Fibroblast of mammary gland (primary cell): ENCODE results near the gene UQCR11.

Experiments used
- DNase-seq: peaks from one replicate; pipeline ENCODE4 v3.0.0-alpha.2; 2010; ENCODE audit warnings: low read depth
- H3K4me3 ChIP-seq: 2 replicates; pipeline ENCODE4 v1.5.1; 2011; ENCODE audit warnings: low read depth, mild to moderate bottlenecking, low read length, moderate library complexity; ENCODE audit not compliant: control insufficient read depth
- TF ChIP-seq, protein P1 (sequence below): conservative IDR thresholded peaks from 2 replicates; pipeline ENCODE4 v1.5.1; 2011; ENCODE audit warnings: low read depth, low read length, inconsistent platforms; ENCODE audit not compliant: control insufficient read depth, insufficient read depth

UQCR11 gene

DNA sequence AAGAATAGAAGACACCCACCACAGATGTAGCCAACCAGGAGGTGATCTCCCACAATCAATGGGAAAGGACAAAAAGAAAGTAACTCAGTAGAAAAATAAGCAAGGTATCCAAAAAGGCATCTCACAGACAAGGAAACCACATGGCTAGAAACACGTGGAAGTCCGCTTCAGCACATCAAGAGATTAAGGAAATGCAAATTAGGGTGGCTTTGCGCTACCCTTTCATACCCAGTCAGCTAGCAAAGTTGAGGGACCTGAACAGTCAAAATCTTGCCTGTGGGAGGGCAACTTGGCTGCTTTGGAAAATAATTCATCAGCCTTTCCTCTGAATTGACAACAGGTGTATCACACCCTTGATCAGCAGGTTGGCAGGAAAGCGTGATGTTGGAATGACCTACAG is 11.6 kb upstream of the UQCR11 start:
- no peak for DNase-seq
- H3K4me3 ChIP-seq: no peak overlapping the region
- TF ChIP-seq, protein P1, sequence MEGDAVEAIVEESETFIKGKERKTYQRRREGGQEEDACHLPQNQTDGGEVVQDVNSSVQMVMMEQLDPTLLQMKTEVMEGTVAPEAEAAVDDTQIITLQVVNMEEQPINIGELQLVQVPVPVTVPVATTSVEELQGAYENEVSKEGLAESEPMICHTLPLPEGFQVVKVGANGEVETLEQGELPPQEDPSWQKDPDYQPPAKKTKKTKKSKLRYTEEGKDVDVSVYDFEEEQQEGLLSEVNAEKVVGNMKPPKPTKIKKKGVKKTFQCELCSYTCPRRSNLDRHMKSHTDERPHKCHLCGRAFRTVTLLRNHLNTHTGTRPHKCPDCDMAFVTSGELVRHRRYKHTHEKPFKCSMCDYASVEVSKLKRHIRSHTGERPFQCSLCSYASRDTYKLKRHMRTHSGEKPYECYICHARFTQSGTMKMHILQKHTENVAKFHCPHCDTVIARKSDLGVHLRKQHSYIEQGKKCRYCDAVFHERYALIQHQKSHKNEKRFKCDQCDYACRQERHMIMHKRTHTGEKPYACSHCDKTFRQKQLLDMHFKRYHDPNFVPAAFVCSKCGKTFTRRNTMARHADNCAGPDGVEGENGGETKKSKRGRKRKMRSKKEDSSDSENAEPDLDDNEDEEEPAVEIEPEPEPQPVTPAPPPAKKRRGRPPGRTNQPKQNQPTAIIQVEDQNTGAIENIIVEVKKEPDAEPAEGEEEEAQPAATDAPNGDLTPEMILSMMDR: no peak

DNA sequence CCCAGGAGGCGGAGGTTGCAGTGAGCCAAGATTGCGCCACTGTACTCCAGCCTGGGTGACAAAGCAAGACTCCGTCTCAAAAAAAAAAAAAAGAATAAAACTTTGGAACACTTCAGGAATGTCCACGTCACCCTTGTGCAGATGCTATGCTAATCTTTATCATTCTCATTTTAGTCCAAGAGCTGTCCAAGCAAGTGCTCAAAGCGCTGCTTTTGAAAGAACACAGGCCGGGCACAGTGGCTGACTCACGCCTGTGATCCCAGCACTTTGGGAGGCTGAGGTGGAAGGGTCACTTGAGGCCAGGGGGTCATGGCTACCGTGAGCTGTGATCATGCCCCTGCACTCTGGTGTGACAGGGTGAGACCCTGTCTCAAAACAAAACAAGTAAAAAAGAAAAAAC is 11.1 kb upstream of the UQCR11 start:
- TF ChIP-seq, protein P1: no peak
- no peak overlapping the region for H3K4me3 ChIP-seq
- peak; percentile 85 for DNase-seq

DNA sequence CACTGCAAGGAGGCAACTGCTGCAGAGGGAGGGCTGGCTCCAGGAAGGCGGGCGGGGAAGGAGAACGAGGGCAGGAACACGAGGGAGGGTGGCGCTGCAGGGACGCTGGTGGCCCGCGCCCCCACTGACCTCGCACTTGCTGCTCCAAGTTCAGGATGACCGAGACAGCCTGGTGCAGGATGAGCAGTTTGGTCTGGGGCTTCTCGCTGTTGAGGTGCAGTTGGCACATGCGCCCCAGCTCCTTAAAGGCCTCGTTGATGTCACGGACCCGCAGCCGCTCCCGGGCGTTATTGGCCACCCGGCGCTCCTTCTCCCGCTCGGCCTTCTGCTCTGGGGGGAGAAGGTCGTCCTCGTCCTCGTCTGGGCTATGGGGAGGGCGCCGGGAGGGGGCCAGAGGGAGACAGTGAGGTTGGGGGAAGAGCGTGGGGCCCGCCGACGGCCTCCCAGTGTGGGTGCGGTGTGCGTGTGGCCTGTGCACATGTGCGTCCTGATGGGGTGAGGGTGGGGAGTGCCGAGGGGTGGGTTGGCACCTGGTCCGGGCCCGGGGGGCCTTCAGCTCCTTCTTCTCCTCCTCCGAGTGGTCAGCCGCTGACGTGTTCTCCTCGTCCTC is 10.0 kb upstream of the UQCR11 start:
- TF ChIP-seq, protein P1: no peak
- DNase-seq: no peak
- H3K4me3 ChIP-seq: no peak overlapping the region

DNA sequence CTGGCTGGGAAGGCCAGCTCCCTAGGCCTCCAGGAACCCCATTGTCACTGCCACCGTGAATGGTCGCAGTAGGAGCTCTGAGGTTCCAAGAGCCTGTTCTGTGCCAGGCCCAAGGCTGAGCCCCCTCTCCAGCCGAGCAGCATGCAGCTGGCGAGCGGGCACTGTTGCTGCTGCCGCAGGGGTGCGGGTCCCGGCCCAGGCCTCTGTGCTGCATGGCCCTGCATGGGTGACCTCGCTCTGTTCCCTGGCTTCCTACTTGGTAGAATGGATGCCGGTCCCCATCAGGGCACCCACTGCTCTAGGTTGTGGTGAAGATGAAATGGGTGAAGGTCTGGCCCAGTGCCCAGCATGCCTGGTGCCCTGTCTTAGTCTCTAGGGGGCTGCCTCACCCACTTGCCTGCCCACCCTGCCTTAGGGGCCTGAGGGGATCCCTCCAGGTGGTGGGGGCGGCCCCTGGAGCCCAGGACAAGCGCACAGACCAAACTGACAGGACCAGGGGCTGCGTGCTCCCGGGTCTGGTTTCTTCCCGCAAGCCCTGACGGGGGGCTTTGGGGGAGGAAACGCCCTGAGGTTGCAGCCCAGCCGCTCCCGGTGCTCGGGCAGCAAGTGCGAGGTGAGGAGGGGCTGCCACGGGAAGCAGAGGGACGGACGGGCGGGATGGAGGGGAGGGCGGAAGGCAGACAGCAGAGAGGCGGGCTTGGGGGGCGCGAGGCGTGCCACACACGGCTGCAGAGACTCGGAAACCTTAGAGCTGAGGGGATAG is 8.7 kb upstream of the UQCR11 start:
- no peak for DNase-seq
- TF ChIP-seq, protein P1: no peak
- H3K4me3 ChIP-seq: no peak overlapping the region

DNA sequence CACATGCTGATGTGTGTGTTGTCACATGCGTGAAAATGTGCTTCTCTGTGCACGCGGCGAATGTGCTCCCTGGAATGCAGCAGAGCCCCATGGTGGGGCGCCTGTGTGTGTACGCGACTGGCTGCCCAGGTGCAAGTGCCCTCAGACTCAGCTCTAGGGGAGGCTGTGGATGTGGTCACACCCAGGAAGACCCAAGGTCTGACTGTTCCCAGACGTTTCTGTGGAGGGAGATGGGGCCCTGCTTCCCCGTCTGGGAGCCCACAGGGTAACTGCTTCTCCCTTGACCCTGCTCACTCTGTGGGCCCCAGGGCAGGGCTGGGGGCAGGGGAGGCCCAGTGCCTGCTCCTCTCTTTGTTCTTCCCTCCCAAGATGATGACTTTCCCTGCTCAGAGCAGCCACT is 7.9 kb upstream of the UQCR11 start:
- no peak for DNase-seq
- TF ChIP-seq, protein P1: no peak
- H3K4me3 ChIP-seq: no peak overlapping the region

DNA sequence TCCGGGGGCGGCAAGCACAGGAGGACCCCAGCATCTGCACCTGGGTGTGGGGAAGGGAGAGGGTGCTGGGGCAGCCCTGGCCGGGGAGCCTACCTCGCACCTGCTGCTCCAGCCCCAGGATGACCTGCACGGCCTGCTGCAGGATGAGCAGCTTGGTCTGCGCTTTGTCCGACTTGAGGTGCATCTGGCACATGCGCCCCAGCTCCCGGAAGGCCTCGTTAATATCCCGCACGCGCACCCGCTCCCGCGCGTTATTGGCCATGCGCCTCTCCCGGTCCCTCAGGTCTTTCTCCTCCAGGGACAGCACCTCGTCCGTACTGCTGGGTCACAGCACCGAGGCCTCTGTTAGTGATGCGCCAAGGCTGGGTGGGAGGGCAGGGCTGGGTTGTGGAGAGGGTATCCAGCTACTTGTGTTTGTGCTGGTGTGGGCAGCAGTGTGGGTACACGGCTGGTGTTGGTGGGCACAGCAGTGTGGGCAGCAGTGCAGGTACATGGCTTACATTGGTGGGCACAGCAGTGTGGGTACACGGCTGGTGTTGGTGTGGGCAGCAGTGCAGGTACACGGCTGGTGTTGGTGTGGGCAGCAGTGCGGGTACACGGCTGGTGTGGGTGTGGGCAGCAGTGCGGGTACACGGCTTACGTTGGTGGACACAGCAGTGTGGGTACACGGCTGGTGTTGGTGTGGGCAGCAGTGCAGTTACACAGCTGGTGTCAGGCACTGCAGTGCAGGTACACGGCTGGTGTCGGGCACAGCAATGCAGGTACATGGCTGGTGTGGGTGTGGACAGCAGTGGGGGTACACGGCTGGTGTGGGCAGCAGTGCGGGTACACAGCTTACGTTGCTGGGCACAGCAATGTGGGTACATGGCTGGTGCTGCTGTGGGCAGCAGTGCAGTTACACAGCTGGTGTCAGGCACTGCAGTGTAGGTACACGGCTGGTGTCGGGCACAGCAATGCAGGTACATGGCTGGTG is 7.1 kb upstream of the UQCR11 start:
- no peak overlapping the region for H3K4me3 ChIP-seq
- DNase-seq: no peak
- TF ChIP-seq, protein P1: no peak
